Smooth muscle cell (in vitro differentiated cells): ENCODE results near the gene EIF3D. TPM values are rescaled to one million over a fixed set of nuclear protein-coding genes. Genes with fewer than 3 reads are reported as not detected.
A peak's percentile ranks its signal among the peaks of the same experiment; 100 is the strongest.

Source experiments
- DNase-seq: peaks from one replicate; lab custom pipeline; 2025; ENCODE audit not compliant: unreplicated experiment; lab: John Stamatoyannopoulos, UW
- H2AFZ ChIP-seq: fragments of 200-600 bp; sonication (generic); 2 replicates; pipeline ENCODE4 v1.6.0; 2016; ENCODE audit warnings: antibody characterized with exemption, low read depth, mild to moderate bottlenecking
- H3F3A ChIP-seq: fragments of 200-600 bp; sonication (generic); 2 replicates; pipeline ENCODE4 v1.6.0; 2017; ENCODE audit warnings: antibody characterized with exemption, low read depth
- H3K27ac ChIP-seq: fragments of 200-600 bp; sonication (generic); 2 replicates; pipeline ENCODE4 v1.5.1; 2016; ENCODE audit warnings: low read depth, mild to moderate bottlenecking
- H3K27me3 ChIP-seq: fragments of 200-600 bp; sonication (generic); 2 replicates; pipeline ENCODE4 v1.6.1; 2016; ENCODE audit warnings: low read depth, mild to moderate bottlenecking
- H3K36me3 ChIP-seq: fragments of 200-600 bp; sonication (generic); 2 replicates; pipeline ENCODE4 v1.5.1; 2016; ENCODE audit warnings: low read depth
- H3K4me1 ChIP-seq: fragments of 200-600 bp; sonication (generic); 2 replicates; pipeline ENCODE4 v1.5.1; 2016; ENCODE audit warnings: low read depth
- H3K4me2 ChIP-seq: fragments of 200-600 bp; sonication (generic); 2 replicates; pipeline ENCODE4 v1.6.0; 2016; ENCODE audit warnings: mild to moderate bottlenecking
- H3K4me3 ChIP-seq: fragments of 200-600 bp; sonication (generic); 2 replicates; pipeline ENCODE4 v1.5.1; 2016; ENCODE audit warnings: mild to moderate bottlenecking
- H3K79me2 ChIP-seq: fragments of 200-600 bp; sonication (generic); 2 replicates; pipeline ENCODE4 v1.6.0; 2016; ENCODE audit warnings: low read depth, mild to moderate bottlenecking
- H3K9ac ChIP-seq: fragments of 200-600 bp; sonication (generic); 2 replicates; pipeline ENCODE4 v1.6.0; 2016; ENCODE audit warnings: low read depth
- H3K9me3 ChIP-seq: fragments of 200-600 bp; sonication (generic); replicated peaks from 2 replicates; pipeline ENCODE4 v1.5.1; 2016; ENCODE audit warnings: low read depth
- H4K20me1 ChIP-seq: fragments of 200-600 bp; sonication (generic); 2 replicates; pipeline ENCODE4 v1.6.0; 2016; ENCODE audit warnings: low read depth
- CTCF ChIP-seq: fragments of 200-600 bp; sonication (generic); IDR thresholded peaks from 2 replicates; pipeline ENCODE4 v1.5.1; 2017; ENCODE audit warnings: borderline replicate concordance, mild to moderate bottlenecking, antibody characterized with exemption; ENCODE audit not compliant: insufficient read depth, poor library complexity, severe bottlenecking
- WGBS: methylation state at CpG from one replicate; pipeline ENCODE4 v1.1.7; 2016; ENCODE audit warnings: low lambda C conversion rate; 5-methylcytosine and 5-hydroxymethylcytosine counted together
- polyA plus RNA-seq: library from polyadenylated mRNA; unstranded; fragments of >200 nt; fragmentation: Nextera tagmentation; extraction: Ambion mirVana; gene quantifications from 2 replicates; pipeline ENCODE4 v1.2.1, GENCODE V29; 2016
- total RNA-seq: library from RNA; depleted of rRNA; stranded (reverse); fragments of >200 nt; gene quantifications from 2 replicates; pipeline ENCODE4 v1.2.3, GENCODE V29; 2014

The EIF3D gene
- total RNA-seq: 258 and 323 TPM in 2 replicates
- polyA plus RNA-seq: 82.7 and 101 TPM in 2 replicates

- H3K4me3 ChIP-seq: peak within 1 kb of the TSS; percentile 61
These were observed at the start of gene EIF3D for GRCh38 chr22:36528795-36529751. EIF3D (minus strand) TSS chr22:36529166; CDS start chr22:36526121, 3,045 bp downstream.

GRCh38 chr22:36578619-36579018 lies 49.7 kb upstream of the EIF3D start:
- no peak overlapping the region for H3K4me2 ChIP-seq
- no peak overlapping the region for H2AFZ ChIP-seq
- no peaks in the 10 kb centered on the region for H3K36me3 ChIP-seq
- H3F3A ChIP-seq: no peaks in the 10 kb centered on the region
- H4K20me1 ChIP-seq: no peaks in the 10 kb centered on the region
- peaks cover 12% of the 10 kb centered on the region for H3K27me3 ChIP-seq
- H3K4me3 ChIP-seq: no peak overlapping the region
- no peak overlapping the region for H3K9ac ChIP-seq
- WGBS: 96% methylated on average over 7 of the region's 7 CpGs
- no peak for TF ChIP-seq CTCF
- DNase-seq: no peak
- H3K79me2 ChIP-seq: no peaks in the 10 kb centered on the region
- H3K9me3 ChIP-seq: no peaks in the 10 kb centered on the region
- no peaks in the 10 kb centered on the region for H3K4me1 ChIP-seq
- H3K27ac ChIP-seq: no peak overlapping the region

More at GRCh38 chr22:36528795-36529751, at the start of gene EIF3D:
- no peak for TF ChIP-seq CTCF
- Histone ChIP-seq H3K9ac (peak within 1 kb of the TSS; percentile 84), H3K27me3 (no peaks in the 10 kb centered on the region), H2AFZ (peak within 1 kb of the TSS; percentile 95), H3K79me2 (peaks cover 29% of the 10 kb centered on the region), H3F3A (no peaks in the 10 kb centered on the region), H3K4me2 (peak within 1 kb of the TSS; percentile 88), H3K27ac (peak within 1 kb of the TSS; percentile 82), H3K9me3 (no peaks in the 10 kb centered on the region), H3K4me1 (peaks cover 15% of the 10 kb centered on the region), H3K36me3 (peaks cover 2% of the 10 kb centered on the region), H4K20me1 (peaks cover 30% of the 10 kb centered on the region)
- peak; percentile 88 for DNase-seq
- under 1% methylated on average over 82 of the region's 82 CpGs for WGBS

GRCh38 chr22:36577019-36577418 lies 48.1 kb upstream of the EIF3D start:
- Histone ChIP-seq H4K20me1 (no peaks in the 10 kb centered on the region), H3K9ac (no peak overlapping the region), H2AFZ (no peak overlapping the region), H3K4me1 (no peaks in the 10 kb centered on the region), H3K27me3 (peaks cover 11% of the 10 kb centered on the region), H3K9me3 (no peaks in the 10 kb centered on the region), H3F3A (no peaks in the 10 kb centered on the region), H3K4me2 (peak overlapping the region; percentile 21), H3K36me3 (no peaks in the 10 kb centered on the region), H3K4me3 (no peak overlapping the region), H3K79me2 (no peaks in the 10 kb centered on the region), H3K27ac (peak overlapping the region; percentile 19)
- no peak for TF ChIP-seq CTCF
- 52% methylated on average over 13 of the region's 13 CpGs for WGBS
- no peak for DNase-seq
